Retina (tissue), 1 donor: ENCODE results near the gene OR4S2.

Source experiments
- DNase-seq: peaks from one replicate; pipeline ENCODE4 v3.0.0-alpha.2; 2016

Gene OR4S2

GRCh38 chr11:55648027-55648426, at the start of gene OR4S2:
Gene OR4S2, plus strand, starts transcription at chr11:55648327. Its CDS starts 2,577 bp downstream, at chr11:55650904.
- DNase-seq: no peak

GRCh38 chr11:55607545-55607944, 40.6 kb upstream of the OR4S2 start, which contains the start of gene OR4C11:
Gene OR4C11, minus strand, starts transcription at chr11:55607645. Its CDS starts 3,272 bp downstream, at chr11:55604373.
- no peak for DNase-seq

- DNase-seq: no peak
Observed at GRCh38 chr11:55624531-55624930, 23.6 kb upstream of the OR4S2 start.

- DNase-seq: no peak
Observed at GRCh38 chr11:55634813-55635212, 13.3 kb upstream of the OR4S2 start, which contains the start of gene OR4P4. Gene OR4P4, plus strand, starts transcription at chr11:55635113.

- DNase-seq: no peak
Observed at GRCh38 chr11:55652560-55652959, 4.4 kb downstream of the OR4S2 start.

GRCh38 chr11:55655096-55655495, 7.0 kb downstream of the OR4S2 start:
- DNase-seq: no peak

GRCh38 chr11:55658031-55658573, 10.0 kb downstream of the OR4S2 start:
- DNase-seq: no peak

GRCh38 chr11:55658608-55659007, 10.5 kb downstream of the OR4S2 start:
- DNase-seq: no peak

- DNase-seq: no peak
Observed at GRCh38 chr11:55661901-55662300, 13.8 kb downstream of the OR4S2 start, which contains the start of gene OR4C6. Gene OR4C6, plus strand, starts transcription at chr11:55662201. Its CDS starts 2,966 bp downstream, at chr11:55665167.

- DNase-seq: no peak
Observed at GRCh38 chr11:55669376-55669775, 21.2 kb downstream of the OR4S2 start.

GRCh38 chr11:55673860-55674259, 25.7 kb downstream of the OR4S2 start:
- no peak for DNase-seq

GRCh38 chr11:55697817-55698216, 49.7 kb downstream of the OR4S2 start:
- no peak for DNase-seq

- no peak for DNase-seq
Observed at GRCh38 chr11:55701429-55701828, 53.3 kb downstream of the OR4S2 start.
